ENCODE measurements around the gene ARX.

DNA sequence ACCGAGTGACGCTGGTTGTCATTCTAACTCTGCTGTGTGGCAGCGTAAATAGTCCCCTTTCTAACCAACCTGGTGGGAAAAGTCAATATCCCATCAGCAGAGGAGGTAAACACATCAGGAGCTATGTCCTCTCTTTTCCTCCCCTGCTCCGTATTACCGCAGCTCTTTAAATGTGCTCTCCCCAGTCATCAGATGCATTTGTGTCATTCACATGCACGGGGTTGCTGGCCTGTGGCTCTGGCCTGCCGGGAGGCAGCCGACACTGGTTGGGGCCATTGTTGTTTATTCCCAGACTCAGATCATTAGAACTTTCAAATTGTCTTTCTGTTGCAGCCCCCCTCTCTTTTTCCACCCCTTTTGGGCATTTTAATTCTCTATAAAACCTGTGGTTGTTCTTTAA lies 21.9 kb downstream of the ARX start:
- TF ChIP-seq, protein P1, sequence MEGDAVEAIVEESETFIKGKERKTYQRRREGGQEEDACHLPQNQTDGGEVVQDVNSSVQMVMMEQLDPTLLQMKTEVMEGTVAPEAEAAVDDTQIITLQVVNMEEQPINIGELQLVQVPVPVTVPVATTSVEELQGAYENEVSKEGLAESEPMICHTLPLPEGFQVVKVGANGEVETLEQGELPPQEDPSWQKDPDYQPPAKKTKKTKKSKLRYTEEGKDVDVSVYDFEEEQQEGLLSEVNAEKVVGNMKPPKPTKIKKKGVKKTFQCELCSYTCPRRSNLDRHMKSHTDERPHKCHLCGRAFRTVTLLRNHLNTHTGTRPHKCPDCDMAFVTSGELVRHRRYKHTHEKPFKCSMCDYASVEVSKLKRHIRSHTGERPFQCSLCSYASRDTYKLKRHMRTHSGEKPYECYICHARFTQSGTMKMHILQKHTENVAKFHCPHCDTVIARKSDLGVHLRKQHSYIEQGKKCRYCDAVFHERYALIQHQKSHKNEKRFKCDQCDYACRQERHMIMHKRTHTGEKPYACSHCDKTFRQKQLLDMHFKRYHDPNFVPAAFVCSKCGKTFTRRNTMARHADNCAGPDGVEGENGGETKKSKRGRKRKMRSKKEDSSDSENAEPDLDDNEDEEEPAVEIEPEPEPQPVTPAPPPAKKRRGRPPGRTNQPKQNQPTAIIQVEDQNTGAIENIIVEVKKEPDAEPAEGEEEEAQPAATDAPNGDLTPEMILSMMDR (IDR thresholded peaks at IDR 0.05): no peak
- no peak for TF ChIP-seq POLR2A (IDR thresholded peaks at IDR 0.05)
